Measurements from ENCODE around the gene SEZ6L.

DNA sequence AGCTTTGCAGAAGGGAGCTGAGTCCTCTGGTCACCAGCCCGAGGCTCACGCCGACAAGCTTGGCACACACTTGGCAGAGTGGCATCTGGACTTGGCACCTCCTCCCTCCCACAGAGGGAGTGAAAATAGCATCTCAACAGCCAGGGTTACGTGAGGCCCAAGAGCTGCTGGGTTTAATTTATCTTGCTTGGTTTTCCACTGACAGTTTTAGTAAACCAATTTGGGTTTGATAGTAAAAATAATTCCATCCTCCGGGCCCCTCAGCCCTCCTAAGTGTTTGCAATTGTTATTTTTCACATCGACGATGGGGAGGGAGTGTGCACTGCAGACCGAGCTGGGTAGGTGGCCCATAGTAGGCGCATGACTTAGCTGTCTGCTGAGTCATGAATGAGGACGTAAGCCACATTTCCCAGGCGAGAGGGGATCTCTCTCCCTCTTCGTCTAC, 152.2 kb downstream of the SEZ6L start:
- TF ChIP-seq, protein P1, sequence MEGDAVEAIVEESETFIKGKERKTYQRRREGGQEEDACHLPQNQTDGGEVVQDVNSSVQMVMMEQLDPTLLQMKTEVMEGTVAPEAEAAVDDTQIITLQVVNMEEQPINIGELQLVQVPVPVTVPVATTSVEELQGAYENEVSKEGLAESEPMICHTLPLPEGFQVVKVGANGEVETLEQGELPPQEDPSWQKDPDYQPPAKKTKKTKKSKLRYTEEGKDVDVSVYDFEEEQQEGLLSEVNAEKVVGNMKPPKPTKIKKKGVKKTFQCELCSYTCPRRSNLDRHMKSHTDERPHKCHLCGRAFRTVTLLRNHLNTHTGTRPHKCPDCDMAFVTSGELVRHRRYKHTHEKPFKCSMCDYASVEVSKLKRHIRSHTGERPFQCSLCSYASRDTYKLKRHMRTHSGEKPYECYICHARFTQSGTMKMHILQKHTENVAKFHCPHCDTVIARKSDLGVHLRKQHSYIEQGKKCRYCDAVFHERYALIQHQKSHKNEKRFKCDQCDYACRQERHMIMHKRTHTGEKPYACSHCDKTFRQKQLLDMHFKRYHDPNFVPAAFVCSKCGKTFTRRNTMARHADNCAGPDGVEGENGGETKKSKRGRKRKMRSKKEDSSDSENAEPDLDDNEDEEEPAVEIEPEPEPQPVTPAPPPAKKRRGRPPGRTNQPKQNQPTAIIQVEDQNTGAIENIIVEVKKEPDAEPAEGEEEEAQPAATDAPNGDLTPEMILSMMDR (optimal IDR thresholded peaks at IDR 0.05 in 1 of 3, IDR thresholded peaks at IDR 0.05 in 1 of 3, conservative IDR thresholded peaks at IDR 0.05 in 1 of 3; ENCODE audit: extremely low read depth in 1 of 3, insufficient read depth in 2 of 3, low read length in 3 of 3) = no peak
- no peak for TF ChIP-seq EZH2 (IDR thresholded peaks at IDR 0.05; ENCODE audit: low read length)
